Measurements from ENCODE around the gene COX19. TPM values are rescaled to one million over a fixed set of nuclear protein-coding genes. Genes with fewer than 3 reads are reported as not detected.
"Not testable (repeated sequence)": the region's sequence is repeated elsewhere in the genome, so short reads cannot be mapped to it uniquely, and the experiment has no call there.

COX19 gene
- total RNA-seq, 1 donor from 2014 or later, result 9.5 TPM

DNA sequence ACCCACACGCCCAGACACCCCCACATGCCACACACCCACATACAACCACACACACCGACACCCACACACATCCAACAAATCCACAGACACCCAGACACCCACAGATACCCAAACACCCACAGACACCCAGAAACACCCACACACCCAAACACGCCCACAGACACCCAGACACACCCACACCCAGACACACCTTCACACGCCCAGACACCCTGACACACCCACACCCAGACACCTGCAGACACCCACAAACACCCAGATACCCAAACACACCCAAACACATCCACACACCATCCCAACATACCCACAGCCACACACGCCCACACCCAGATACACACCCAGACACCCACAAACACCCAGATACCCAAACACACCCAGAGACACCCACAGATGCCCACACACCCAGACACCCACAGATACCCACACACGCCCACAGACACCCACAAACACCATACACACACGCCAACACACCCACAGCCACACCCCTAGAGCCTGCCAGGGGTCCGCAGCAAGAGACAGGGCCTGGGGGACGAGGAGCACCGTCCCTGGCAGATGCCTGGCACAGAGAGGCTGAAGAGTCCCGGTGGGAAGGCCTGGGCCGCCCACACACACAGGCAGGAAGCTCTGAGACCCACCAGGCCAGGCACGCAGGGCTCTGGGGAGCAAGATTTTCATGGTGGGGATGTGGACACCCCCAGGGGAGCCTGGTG is 36.1 kb upstream of the COX19 start:
- DNase-seq (ENCODE audit: extremely low read depth, low read depth, low spot score), result no peak

DNA sequence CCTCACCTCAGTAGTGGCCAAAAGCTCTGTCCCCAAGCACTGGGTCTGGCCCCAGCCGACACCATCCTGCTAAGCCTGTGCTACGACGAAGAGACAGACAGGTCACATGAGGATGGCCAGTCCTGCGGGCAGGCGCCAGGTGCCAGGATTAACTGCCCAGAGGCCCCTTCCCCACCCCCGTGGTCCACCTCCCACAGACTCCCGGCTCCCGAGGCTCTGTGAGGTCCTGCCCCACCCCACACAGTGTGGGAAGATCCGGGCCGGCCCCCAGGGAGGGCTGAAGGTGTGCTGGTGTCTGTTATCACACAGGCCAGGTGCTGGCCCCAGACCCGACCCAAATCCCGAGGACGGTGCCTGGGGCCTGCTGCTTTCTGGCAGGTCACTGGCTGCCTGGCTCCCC is 34.9 kb upstream of the COX19 start:
- DNase-seq (ENCODE audit: extremely low read depth, low read depth, low spot score), result no peak

DNA sequence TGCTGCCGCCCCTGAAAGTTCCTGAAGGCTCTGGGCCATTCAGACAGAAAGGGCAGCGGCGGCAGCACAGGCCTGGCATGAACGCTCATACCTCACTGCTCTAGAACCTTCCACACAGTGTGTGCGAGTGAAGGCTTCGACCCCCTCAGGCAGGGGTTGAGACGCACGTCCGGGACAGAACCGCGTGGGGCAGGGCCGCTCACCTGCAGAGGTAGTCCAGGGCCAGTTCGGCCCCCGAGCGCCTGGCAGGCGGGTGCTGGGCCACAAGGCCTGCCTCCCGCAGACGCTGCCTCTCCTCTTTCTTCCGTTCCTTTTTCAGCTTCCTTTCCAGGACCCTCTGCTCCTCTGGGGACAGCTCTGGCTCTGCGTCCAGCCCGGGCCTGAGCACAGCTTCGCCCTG is 34.4 kb upstream of the COX19 start:
- DNase-seq (ENCODE audit: extremely low read depth, low read depth, low spot score), result no peak

DNA sequence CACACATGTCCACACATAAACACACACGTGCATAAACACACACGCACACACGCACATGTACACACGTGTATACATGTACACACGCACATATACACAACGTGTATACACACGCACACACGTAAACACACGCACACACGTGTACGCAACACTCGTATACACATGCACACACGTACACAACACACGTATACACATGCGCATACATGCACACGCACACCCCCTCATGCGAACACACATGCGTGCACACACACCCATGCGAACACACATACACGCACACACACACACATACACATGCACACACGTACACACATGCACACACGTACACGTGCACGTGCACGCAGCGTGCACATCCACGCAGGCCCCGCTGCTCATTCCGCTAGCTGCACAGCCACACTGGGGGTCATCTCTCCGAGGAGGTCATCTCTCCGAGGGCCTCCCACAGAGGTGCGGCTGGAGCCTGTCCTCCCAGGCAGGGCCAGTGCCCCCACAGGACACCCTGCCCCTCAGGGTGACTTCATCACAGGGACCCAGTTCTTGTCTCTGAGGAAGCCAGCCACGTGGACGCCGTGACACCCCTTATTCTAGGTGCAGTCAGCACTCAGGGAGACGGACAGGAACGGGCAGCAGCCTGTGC is 33.5 kb upstream of the COX19 start:
- no peak for DNase-seq (ENCODE audit: extremely low read depth, low read depth, low spot score)

DNA sequence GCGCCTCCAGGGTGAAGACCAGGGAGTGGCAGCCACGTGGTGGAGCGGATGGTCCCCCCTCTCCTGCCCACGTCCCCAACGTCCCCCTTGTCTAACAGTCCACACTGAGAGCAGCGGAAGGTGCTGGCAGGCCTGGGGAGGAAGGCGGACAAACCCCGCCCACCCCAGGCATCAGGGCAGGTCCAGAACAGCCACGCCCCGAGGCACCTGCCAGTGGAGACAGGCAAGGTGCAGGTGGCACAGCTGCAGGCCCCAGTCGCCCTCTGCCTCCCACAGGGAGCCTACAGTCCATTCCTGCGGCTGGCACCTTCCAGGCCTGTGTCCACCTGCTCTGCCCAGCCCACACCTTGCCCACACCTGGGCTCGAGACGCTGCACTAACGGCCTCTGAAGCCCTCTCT is 32.6 kb upstream of the COX19 start:
- no peak for DNase-seq (ENCODE audit: extremely low read depth, low read depth, low spot score)

DNA sequence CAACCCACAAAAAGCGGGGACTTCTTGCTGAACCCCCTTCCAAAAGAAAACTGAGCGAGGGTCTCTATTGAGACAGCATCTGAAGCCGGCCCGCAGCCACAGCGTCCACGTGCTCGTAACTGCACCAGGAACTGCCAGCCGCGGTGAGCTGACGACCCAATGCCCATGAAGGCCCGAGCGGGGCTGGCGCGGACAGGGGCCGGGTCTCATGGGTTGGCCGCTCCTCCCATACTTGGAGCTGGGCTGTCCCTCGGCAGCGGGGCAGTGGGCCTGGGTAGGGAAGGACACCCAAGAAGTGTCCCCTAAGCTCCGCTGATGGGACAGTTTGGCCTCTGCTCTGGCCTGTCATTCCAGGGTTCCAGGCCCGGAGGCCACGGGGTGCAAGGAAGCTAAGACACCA is 30.0 kb upstream of the COX19 start:
- no peak for DNase-seq (ENCODE audit: extremely low read depth, low read depth, low spot score)

DNA sequence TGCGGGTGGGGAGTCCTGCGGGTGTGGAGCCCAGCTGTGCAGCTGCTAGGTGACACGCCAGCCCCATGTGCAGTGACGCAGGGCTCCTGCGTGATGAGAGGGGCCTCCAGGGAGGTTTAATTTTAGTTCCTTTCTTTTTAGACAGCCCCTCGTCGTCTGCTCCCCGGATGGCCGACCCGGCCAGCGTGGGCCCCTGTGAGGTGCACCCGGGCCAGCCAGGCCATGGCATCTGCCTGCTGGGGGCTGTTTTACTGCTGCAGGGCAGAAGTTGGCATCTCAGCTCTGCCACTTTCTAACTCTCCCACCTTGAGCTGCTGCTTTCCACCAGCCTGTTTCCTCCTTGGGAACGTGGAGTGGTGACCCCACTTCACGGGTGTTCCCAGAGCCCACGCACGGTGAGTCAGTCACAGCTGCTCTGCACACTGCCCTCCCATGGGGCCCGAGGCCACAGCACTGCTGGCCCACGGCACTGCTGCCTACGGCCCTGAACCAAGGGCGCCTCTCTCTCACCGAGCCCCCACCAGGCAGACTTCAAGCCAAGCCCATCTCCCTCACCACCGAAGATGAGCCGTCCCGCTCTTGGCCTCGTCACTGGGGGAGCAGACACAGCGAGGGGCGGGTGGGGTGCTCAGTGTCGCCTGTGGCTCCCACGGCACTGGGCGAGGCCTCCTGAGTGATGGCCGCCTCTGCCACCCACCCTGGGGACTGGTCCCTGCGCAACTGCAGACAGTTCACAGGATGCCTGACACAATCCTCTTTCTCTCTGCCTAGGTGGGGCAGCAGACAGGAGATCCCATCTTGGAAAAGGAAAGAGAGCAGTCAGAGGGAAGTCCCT is 28.9 kb upstream of the COX19 start:
- no peak for DNase-seq (ENCODE audit: extremely low read depth, low read depth, low spot score)

DNA sequence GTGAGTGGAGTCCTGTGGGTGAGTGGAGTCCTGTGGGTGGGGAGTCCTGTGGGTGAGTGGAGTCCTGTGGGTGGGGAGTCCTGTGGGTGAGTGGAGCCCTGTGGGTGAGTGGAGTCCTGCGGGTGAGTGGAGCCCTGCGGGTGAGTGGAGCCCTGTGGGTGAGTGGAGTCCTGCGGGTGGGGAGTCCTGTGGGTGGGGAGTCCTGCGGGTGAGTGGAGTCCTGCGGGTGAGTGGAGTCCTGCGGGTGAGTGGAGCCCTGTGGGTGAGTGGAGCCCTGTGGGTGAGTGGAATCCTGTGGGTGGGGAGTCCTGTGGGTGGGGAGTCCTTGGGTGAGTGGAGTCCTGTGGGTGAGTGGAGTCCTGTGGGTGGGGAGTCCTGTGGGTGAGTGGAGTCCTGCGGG is 27.1 kb upstream of the COX19 start:
- not testable (repeated sequence) for DNase-seq (ENCODE audit: extremely low read depth, low read depth, low spot score)

DNA sequence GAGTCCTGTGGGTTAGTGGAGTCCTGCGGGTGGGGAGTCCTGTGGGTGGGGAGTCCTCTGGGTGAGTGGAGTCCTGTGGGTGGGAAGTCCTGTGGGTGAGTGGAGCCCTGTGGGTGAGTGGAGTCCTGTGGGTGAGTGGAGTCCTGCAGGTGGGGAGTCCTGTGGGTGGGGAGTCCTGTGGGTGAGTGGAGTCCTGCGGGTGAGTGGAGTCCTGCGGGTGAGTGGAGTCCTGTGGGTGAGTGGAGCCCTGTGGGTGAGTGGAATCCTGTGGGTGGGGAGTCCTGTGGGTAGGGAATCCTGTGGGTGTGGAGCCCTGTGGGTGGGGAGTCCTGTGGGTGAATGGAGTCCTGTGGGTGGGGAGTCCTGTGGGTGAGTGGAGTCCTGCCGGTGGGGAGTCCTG is 26.7 kb upstream of the COX19 start:
- DNase-seq (ENCODE audit: extremely low read depth, low read depth, low spot score), result not testable (repeated sequence)

DNA sequence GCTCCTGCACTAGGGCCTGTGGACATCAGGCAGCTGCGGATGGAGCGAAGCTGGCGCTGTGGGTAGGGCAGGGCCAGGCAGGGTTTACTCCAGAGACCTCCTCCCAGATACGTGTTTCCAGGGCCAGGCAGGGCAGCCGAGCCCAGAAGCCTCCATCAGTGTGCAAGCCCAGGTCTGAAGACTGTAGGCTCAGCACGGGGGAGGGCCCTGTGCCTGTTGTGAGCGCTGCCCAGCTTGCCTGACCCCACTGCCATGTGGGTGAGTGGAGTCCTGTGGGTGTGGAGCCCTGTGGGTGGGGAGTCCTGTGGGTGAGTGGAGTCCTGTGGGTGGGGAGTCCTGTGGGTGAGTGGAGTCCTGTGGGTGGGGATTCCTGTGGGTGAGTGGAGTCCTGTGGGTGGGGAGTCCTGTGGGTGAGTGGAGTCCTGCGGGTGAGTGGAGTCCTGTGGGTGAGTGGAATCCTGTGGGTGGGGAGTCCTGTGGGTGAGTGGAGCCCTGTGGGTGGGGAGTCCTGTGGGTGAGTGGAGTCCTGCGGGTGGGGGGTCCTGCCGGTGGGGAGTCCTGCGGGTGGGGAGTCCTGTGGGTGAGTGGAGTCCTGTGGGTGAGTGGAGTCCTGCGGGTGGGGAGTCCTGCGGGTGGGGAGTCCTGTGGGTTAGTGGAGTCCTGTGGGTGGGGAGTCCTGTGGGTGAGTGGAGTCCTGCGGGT is 25.9 kb upstream of the COX19 start:
- DNase-seq (ENCODE audit: extremely low read depth, low read depth, low spot score), result not testable (repeated sequence)

DNA sequence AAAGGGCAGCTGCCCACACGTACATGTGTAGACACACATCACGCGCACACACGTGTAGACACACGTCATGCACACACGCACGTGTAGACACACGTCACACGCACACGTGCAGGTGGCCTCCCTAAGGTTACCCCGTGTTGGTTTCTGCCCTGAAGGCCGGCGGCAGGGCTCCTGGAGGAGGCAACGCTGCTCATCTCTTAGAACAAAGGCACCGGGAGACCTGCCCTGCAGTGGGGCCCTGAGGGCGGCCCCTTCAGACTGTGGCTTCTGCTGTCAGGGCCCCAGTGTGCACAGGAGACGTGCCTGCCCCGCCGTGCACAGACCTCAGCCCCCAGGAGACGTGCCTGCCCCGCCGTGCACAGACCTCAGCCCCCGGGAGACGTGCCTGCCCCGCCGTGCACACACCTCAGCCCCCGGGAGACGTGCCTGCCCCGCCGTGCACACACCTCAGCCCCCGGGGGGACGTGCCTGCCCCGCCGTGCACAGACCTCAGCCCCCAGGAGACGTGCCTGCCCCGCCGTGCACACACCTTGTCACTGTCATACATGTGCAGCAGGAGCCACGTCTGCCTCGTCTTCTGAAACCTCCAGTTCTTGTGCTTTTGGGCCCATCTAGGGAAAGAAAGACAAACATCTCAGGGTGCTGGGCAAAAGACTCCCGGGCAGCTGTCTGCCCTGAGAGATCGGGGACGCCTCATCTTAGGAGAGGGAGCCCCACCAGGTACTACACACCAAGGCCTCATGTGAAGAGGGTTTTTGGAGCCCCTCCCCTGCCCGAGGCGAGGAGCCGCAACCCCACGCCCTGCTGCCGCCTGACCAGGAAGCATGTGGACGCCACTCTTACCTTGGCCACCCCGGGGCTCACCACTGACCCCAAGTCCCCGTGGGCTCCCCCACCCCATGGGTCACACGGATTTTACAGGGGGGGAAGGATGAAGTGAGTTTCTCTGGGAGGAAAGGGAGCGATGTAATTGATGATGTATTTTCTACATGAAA is 24.9 kb upstream of the COX19 start:
- no peak for DNase-seq (ENCODE audit: extremely low read depth, low read depth, low spot score)

DNA sequence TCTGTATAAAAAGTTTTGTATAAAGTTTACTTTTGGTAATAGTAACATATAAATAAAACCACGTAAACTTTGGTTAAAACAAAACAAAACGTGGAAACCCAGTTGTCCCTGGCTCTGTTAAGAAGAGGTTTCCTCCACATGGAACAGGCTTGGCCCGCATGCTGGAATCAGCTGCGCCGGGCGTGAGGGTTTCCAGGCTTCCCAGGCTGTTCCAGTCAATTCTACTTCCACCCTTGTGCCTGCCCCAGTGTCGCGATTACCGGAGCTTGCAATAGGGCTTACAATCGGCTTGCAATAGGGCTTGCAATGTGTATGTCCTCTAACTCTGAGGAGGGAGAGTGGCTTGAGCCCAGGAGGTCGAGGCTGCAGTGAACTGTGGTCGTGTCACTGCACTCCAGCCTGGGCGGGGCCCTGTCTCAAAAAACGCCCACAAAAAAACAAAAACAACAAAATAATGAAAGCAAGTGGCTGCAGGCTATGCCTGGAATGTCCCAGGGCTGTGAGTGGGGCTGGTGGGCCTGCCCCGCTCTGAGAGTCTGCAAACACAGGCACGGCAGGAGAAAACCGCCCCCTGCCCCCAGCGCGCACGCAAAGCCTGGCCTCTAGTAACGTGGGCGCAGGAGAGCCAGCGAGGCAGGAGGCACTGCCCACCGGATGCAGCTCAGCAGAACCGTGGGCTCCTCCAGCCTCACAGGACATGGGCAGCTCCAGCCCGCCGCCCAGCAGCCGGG is 24.0 kb upstream of the COX19 start:
- no peak for DNase-seq (ENCODE audit: extremely low read depth, low read depth, low spot score)

DNA sequence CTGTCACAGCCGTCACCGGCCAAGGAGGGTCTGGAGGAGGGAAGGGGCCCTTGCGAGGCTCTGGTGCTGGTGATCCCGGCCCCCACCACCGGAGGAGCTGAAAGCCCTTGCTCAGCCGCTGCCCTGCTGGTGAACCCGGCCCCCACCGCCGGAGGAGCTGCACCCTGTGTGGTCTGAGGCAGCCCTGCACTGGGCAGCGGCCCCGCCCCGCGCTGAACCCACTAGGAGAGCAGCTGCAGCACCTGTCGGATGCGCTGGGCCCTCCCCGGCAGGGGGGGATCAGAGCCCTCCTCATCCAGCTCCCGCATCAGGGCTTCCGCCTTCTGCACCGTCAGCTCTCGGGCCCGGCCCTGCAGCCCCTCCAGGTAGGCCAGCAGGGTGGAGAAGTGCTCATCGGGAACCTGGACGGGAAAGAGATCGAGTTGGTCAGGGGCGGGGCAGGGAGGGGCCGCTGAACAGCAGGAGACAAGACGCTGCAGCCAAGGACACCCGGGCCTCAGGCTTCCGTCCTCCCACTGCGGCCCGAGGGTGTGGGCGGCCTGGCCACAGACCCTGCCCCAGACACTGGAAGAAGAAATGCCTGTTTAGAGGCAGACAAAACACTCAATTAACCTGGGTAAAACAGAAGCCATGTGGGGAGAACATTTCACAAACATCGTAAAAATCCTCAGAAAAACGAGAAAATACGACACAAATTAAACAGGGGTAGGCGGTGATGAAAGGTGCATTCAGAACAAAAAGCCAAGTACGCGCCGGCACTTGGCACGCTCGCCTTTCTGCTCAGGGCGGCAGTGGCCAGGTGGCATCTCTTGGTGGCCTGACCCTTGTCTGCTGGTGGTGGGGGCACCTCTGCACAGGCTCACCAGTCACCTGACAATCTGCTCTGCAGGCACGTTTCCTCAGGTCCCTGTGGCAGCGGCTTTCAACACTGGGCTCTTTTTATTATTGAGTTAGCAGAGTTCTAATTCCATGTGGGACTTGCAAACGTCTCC is 22.4 kb upstream of the COX19 start:
- no peak for DNase-seq (ENCODE audit: extremely low read depth, low read depth, low spot score)

DNA sequence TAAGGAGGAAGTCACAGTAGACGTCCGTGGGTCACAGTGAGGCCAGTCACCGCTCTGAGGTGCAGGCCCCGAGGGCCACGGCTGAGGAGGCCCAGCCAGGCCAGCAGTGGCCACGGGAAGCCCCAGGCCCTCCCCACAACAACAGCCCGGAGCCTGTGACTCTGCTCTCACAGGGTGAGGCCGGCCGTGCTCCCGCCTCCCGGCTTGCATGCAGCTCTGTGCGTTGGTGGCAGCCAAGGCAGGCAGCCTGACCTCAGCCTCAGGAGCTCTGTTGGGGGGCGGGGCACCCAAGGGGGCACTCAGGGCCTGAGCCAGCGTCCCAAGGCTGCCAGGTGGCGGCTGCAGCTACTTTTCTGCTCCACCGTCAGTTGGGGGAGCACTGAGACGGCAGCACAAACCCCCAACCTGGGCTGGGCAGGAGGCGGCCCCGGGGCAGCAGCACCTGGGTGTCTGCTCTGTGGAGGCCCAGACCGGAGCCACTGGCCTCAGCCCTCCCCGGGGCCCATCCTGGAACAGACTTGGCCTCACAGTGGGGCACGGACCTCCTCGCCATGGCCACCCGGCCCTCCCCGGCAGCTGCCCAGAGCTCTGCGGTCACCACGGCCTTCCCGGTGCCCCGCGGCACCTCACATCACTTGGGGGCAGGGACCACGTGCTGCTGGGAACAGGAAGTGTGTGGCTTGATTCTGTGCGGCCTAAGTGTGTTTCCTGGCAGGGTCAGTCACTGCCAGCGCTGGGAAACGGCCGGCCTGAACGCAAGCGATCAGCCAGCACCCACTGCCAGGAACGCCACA is 20.9 kb upstream of the COX19 start:
- DNase-seq (ENCODE audit: extremely low read depth, low read depth, low spot score), result no peak

DNA sequence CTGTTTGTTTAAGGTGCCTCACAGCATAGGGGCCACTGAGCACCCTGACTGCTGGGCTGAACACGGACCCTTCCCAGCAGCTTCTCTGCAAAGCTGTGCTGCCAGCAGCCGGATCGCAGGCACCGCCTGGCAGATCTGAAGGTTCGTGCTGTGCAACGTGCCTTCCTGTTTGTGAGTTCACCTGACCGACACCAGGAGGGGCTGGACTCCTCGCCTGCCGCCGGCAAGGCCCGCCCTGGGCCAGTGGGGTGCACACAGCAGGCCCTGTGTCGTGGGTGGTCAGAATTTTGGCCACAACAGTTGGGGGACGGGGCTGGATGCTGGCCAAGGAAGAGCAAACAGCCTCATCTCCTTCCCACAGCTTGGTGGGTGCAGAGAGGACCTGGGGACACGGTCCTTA is 20.2 kb upstream of the COX19 start:
- DNase-seq (ENCODE audit: extremely low read depth, low read depth, low spot score), result no peak

DNA sequence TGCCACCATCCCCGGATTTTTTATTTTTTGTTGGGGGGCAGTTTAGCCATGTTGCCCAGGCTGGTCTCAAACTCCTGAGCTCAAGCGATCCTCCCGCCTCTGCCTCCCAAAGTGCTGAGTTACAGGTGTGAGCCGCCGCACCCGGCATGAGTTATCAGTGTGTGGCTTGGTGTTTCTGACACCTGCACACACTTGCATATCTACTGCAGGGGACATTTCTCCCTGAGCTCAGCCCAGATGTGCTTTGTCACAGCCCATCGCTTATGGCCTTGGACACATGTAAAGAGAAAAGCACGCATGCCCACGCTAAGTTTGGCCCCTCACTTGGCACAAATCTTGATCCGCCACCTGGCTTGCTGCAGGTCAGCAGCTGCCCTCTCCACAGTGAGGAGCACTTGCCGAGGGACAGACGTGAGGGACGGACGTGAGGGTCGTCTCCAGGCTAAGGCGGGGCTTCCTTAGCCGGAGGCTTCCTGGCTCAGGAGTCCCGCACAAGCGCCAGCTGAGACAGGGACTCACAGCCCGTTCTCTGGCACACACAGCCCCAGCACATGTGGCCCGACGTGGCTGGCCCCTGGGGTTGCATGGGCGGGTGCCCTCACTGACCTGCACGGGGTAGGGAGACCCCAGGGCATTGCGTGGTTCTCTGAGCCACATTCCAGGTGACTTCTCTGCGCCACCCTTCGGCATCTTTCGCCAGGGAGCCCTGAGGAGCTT is 19.4 kb upstream of the COX19 start:
- DNase-seq (ENCODE audit: extremely low read depth, low read depth, low spot score), result no peak
